CD4-positive, alpha-beta T cell (primary cell): Measurements from ENCODE around the gene AXIN2. TPM values are rescaled to one million over a fixed set of nuclear protein-coding genes. Genes with fewer than 3 reads are reported as not detected.
"Not testable (repeated sequence)": the region's sequence is repeated elsewhere in the genome, so short reads cannot be mapped to it uniquely, and the experiment has no call there.

Source experiments
- ATAC-seq: fragments of 200-7000 bp; cut with Tn5 transposase; one replicate; pipeline ENCODE4 v1.10.0; 2022; ENCODE audit warnings: mild to moderate bottlenecking; ENCODE audit not compliant: poor library complexity
- CTCF ChIA-PET: fragments of 350-600 bp; sonication (Branson Sonifier 250); formaldehyde crosslinking; loops from one replicate; lab custom pipeline; 2021; ENCODE audit warnings: antibody characterized with exemption, inconsistent platforms; lab: Charles Lee
- POLR2A ChIA-PET: fragments of 350-600 bp; sonication (Branson Sonifier 250); formaldehyde crosslinking; loops from one replicate; lab custom pipeline; 2021; ENCODE audit warnings: antibody characterized with exemption, inconsistent platforms; lab: Charles Lee
- DNase-seq, 14 experiments: peaks; one replicate each; pipeline ENCODE4 v3.0.0-alpha.2; 2013 to 2020; ENCODE audit warnings: mixed read lengths in 2 of 14
- H3K27ac ChIP-seq, 2 donors: one replicate each; pipeline versions ENCODE4 v1.5.1 to v1.7.0; 2013; ENCODE audit warnings: low read length in 2 of 2, low read depth in 1 of 2, mild to moderate bottlenecking in 1 of 2
- H3K27me3 ChIP-seq, 2 experiments: 1 replicate in 1 of 2; 2 replicates in 1 of 2; pipeline versions ENCODE4 v1.6.1 to v1.7.0; 2013; ENCODE audit warnings: low read length in 2 of 2, control low read depth in 1 of 2, mild to moderate bottlenecking in 1 of 2, moderate library complexity in 1 of 2; ENCODE audit not compliant: insufficient read depth in 2 of 2, control insufficient read depth in 1 of 2
- H3K36me3 ChIP-seq: one replicate; pipeline ENCODE4 v1.6.1; 2013; ENCODE audit warnings: low read length, control low read depth; ENCODE audit not compliant: insufficient read depth
- H3K4me1 ChIP-seq: one replicate; pipeline ENCODE4 v1.6.1; 2013; ENCODE audit warnings: low read length, control low read depth; ENCODE audit not compliant: insufficient read depth
- H3K4me3 ChIP-seq: one replicate; pipeline ENCODE4 v1.5.1; 2013; ENCODE audit warnings: mild to moderate bottlenecking, low read length, moderate library complexity
- H3K9me3 ChIP-seq, 2 experiments: 1 replicate in 1 of 2; 2 replicates in 1 of 2; pipeline versions ENCODE4 v1.6.1 to v1.7.0; 2013; ENCODE audit warnings: low read length in 2 of 2, mild to moderate bottlenecking in 2 of 2, control low read depth in 1 of 2, moderate library complexity in 1 of 2; ENCODE audit not compliant: control insufficient read depth in 1 of 2, insufficient read depth in 1 of 2
- H3K27ac Mint-ChIP-seq: one replicate; pipeline ENCODE4 v1.8.0; 2020; ENCODE audit warnings: mixed read lengths
- H3K27me3 Mint-ChIP-seq: one replicate; pipeline ENCODE4 v1.8.0; 2021; ENCODE audit warnings: mixed read lengths
- H3K36me3 Mint-ChIP-seq: one replicate; pipeline ENCODE4 v1.8.0; 2021; ENCODE audit warnings: low read depth, mixed read lengths
- H3K4me1 Mint-ChIP-seq: one replicate; pipeline ENCODE4 v1.8.0; 2021; ENCODE audit warnings: low read depth, mixed read lengths
- H3K4me3 Mint-ChIP-seq: one replicate; pipeline ENCODE4 v1.8.0; 2020; ENCODE audit warnings: mild to moderate bottlenecking, mixed read lengths
- H3K9me3 Mint-ChIP-seq: one replicate; pipeline ENCODE4 v1.8.0; 2020; ENCODE audit warnings: mixed read lengths
- intact Hi-C, 2 experiments: fragments of 100-400 bp; cut with DNase I in 1 of 2; cut with micrococcal nuclease in 1 of 2; formaldehyde crosslinking; loops; one replicate each; pipeline versions ENCODE4 v1.15.1 to v1.9.0; 2023 to 2025; cut with DNase I, micrococcal nuclease
- total RNA-seq, 174 experiments: library from RNA in 2 of 174; stranded (reverse) in 2 of 174; gene quantifications; one replicate each; pipeline ENCODE4 v1.2.3 and lab custom pipeline; 2021 to 2026
- TF ChIP-seq, protein P1 (sequence below): fragments of 200-600 bp; IDR thresholded peaks from one replicate; pipeline ENCODE4 v1.8.0; 2022; ENCODE audit warnings: antibody characterized with exemption, mild to moderate bottlenecking

The AXIN2 gene
- total RNA-seq, 2 experiments from 2014 or later = 47.9 to 49.8 TPM

DNA sequence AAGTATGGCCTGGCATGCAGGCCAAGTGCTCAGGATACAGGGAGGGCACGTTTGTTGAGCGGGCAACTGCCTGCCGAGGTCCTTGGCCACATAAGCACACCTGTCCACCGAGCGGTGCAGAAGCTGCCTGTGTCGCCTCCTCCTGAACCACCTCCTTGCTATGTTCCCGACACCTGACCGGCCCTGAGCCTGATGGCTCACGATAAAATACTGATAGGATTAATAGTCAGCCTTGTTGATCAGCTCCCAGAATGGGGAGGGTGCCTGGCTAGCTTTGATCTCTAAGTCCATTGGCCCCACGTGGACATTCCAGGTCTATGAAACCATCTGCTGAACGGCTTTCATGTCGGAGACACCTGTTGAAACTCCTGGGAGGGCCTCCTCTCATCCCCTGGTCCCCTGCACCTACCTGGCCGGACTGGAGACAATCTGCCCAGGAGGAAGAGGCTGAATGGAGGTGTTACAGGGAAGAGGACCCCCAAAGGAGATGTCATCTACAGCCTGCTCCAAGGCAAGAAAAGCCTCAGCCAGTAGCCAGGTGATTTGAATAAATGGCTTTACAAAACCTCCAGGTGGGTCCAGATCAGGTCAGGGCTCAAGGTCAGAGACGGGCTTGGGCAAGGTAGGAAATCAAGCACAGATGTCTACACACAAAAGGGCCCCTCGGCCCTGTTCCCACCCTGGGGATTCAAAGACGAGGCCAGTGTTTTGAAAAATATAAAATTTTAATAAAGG lies 33.4 kb downstream of the AXIN2 start:
- ChIA-PET POLR2A (no interaction called here), CTCF (no interaction called here)
- Mint-ChIP-seq H3K27ac (peak overlapping the region; percentile 59), H3K36me3 (peaks cover 51% of the 10 kb centered on the region), H3K4me1 (peaks cover 46% of the 10 kb centered on the region), H3K27me3 (no peaks in the 10 kb centered on the region), H3K4me3 (no peak overlapping the region), H3K9me3 (no peaks in the 10 kb centered on the region)
- TF ChIP-seq, protein P1, sequence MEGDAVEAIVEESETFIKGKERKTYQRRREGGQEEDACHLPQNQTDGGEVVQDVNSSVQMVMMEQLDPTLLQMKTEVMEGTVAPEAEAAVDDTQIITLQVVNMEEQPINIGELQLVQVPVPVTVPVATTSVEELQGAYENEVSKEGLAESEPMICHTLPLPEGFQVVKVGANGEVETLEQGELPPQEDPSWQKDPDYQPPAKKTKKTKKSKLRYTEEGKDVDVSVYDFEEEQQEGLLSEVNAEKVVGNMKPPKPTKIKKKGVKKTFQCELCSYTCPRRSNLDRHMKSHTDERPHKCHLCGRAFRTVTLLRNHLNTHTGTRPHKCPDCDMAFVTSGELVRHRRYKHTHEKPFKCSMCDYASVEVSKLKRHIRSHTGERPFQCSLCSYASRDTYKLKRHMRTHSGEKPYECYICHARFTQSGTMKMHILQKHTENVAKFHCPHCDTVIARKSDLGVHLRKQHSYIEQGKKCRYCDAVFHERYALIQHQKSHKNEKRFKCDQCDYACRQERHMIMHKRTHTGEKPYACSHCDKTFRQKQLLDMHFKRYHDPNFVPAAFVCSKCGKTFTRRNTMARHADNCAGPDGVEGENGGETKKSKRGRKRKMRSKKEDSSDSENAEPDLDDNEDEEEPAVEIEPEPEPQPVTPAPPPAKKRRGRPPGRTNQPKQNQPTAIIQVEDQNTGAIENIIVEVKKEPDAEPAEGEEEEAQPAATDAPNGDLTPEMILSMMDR = no peak
- no peak overlapping the region for H3K4me3 ChIP-seq
- H3K36me3 ChIP-seq = peaks cover 25% of the 10 kb centered on the region
- no peak for ATAC-seq
- DNase-seq = no peak
- peaks cover 23% of the 10 kb centered on the region for H3K4me1 ChIP-seq
- H3K9me3 ChIP-seq = no peaks in the 10 kb centered on the region
- intact Hi-C loops = no loop called here
- H3K27ac ChIP-seq = no peak overlapping the region
- no peaks in the 10 kb centered on the region for H3K27me3 ChIP-seq

DNA sequence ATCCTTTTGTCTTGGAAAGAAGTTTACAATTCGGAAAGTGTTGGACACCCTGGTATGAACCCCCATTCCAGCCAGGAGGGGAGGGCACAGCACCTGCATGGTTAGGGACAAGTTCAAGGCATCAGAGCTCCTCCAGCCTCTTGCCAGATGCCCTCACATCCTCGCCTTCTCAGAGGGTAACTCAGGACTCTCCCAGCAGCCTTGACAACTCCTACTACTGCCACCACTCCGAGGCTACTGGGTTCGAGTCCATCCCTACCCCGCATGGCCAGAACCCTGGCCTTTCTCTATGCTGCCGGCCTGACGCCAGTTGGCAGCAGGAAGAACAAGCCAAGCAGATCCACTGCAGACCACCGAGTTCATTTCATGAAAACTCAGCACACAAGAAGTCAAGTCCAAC lies 34.1 kb downstream of the AXIN2 start:
- Histone ChIP-seq H3K4me3 (no peak overlapping the region), H3K9me3 (no peaks in the 10 kb centered on the region), H3K27ac (no peak overlapping the region), H3K27me3 (no peaks in the 10 kb centered on the region), H3K4me1 (peaks cover 30% of the 10 kb centered on the region), H3K36me3 (peaks cover 19% of the 10 kb centered on the region)
- DNase-seq (no peak), ATAC-seq (no peak)
- no peaks in the 10 kb centered on the region for H3K27me3 Mint-ChIP-seq
- no peaks in the 10 kb centered on the region for H3K9me3 Mint-ChIP-seq
- TF ChIP-seq, protein P1 = no peak
- CTCF ChIA-PET = no interaction called here
- H3K27ac Mint-ChIP-seq = peak overlapping the region; percentile 59
- intact Hi-C loops = no loop called here
- POLR2A ChIA-PET = no interaction called here
- no peak overlapping the region for H3K4me3 Mint-ChIP-seq
- H3K36me3 Mint-ChIP-seq = peaks cover 45% of the 10 kb centered on the region
- peaks cover 53% of the 10 kb centered on the region for H3K4me1 Mint-ChIP-seq

DNA sequence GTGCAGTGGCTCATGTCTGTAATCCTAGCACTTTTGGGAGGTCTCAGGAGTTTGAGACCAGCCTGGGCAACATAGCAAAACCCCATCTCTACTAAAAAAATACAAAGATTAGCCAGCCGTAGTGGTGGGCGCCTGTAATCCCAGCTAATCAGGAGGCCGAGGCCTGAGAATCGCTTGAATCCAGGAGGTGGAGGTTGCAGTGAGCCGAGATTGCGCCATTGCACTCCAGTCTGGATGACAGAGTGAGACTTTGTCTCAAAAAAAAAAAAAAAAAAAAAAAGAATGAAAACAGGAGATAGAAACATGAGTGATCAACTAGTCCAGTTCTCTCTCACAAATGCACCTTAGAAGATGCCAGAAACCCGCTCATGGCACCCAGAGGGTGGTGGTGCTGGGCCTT lies 34.6 kb downstream of the AXIN2 start:
- peaks cover 40% of the 10 kb centered on the region for H3K36me3 Mint-ChIP-seq
- H3K9me3 Mint-ChIP-seq, H3K4me3 Mint-ChIP-seq, H3K9me3 ChIP-seq, DNase-seq, H3K27ac ChIP-seq, ATAC-seq, H3K27me3 Mint-ChIP-seq, H3K4me3 ChIP-seq, intact Hi-C loops, H3K27me3 ChIP-seq, CTCF ChIA-PET, POLR2A ChIA-PET: not testable (repeated sequence)
- peaks cover 53% of the 10 kb centered on the region for H3K4me1 Mint-ChIP-seq
- Histone ChIP-seq H3K4me1 (peaks cover 31% of the 10 kb centered on the region), H3K36me3 (peaks cover 14% of the 10 kb centered on the region)
- peak overlapping the region; percentile 59 for H3K27ac Mint-ChIP-seq
